Transverse colon (tissue), 4 donors: ENCODE data around the gene VMAC. TPM values are rescaled to one million over a fixed set of nuclear protein-coding genes. Genes with fewer than 3 reads are reported as not detected.
A peak's percentile ranks its signal among the peaks of the same experiment; 100 is the strongest.

ENCODE experiments used
- DNase-seq: peaks from one replicate; pipeline ENCODE4 v3.0.0-alpha.2; 2019
- H3K27ac ChIP-seq, 4 donors: fragments of 200-600 bp; sonication (generic); 2 replicates each; pipeline ENCODE4 v1.5.1; 2016 to 2018; ENCODE audit warnings: inconsistent platforms in 4 of 4
- H3K27me3 ChIP-seq: fragments of 200-600 bp; sonication (generic); 2 replicates; pipeline ENCODE4 v1.5.1; 2017; ENCODE audit warnings: inconsistent platforms
- H3K36me3 ChIP-seq, 4 donors: fragments of 200-600 bp; sonication (generic); 2 replicates each; pipeline ENCODE4 v1.5.1; 2017 to 2019; ENCODE audit warnings: inconsistent platforms in 4 of 4
- H3K4me1 ChIP-seq, 4 donors: fragments of 200-600 bp; sonication (generic); 2 replicates each; pipeline ENCODE4 v1.5.1; 2017 to 2020; ENCODE audit warnings: inconsistent platforms in 4 of 4
- H3K4me3 ChIP-seq, 4 donors: fragments of 200-600 bp; sonication (generic); 1 replicate in 1 of 4; 2 replicates in 3 of 4; pipeline versions ENCODE4 v1.5.1 to v1.6.1; 2017 to 2019; ENCODE audit warnings: inconsistent platforms in 4 of 4
- H3K9me3 ChIP-seq, 2 donors: fragments of 200-600 bp; sonication (generic); 2 replicates each; pipeline ENCODE4 v1.5.1; 2017 to 2019; ENCODE audit warnings: inconsistent platforms in 2 of 2
- CTCF ChIP-seq, 5 experiments: fragments of 200-600 bp in 3 of 5; fragments of 450-650 bp in 2 of 5; sonication (generic) in 3 of 5; IDR thresholded peaks; 1 replicate in 2 of 5; 2 replicates in 3 of 5; pipeline ENCODE4 v1.5.1; 2016 to 2017; ENCODE audit warnings: antibody characterized with exemption in 5 of 5, inconsistent platforms in 3 of 5, mild to moderate bottlenecking in 2 of 5, moderate library complexity in 1 of 5
- EP300 ChIP-seq: sonication (generic); formaldehyde crosslinking; IDR thresholded peaks from one replicate; pipeline ENCODE4 v1.6.1; 2017; ENCODE audit warnings: antibody characterized with exemption, low read depth
- POLR2A ChIP-seq: fragments of 450-650 bp; IDR thresholded peaks from one replicate; pipeline ENCODE4 v1.6.1; 2016; ENCODE audit warnings: antibody characterized with exemption, mild to moderate bottlenecking, moderate library complexity
- POLR2AphosphoS5 ChIP-seq, 3 donors: sonication (generic); formaldehyde crosslinking; IDR thresholded peaks; one replicate each; pipeline ENCODE4 v1.6.1; 2016; ENCODE audit warnings: antibody characterized with exemption in 3 of 3
- WGBS, 2 donors: methylation state at CpG; one replicate each; pipeline ENCODE4 v1.1.5; 2018; ENCODE audit warnings: low coverage in 1 of 2; 5-methylcytosine and 5-hydroxymethylcytosine counted together
- in situ Hi-C, 4 donors: fragments of 200-750 bp; cut with MboI; loops; one replicate each; pipeline versions ENCODE4 v1.15.0 to v1.15.1; 2017; ENCODE audit warnings: low sequenced_read_pairs in 3 of 4, low pct_ligation_motif_present in 1 of 4, low pct_unique_long_range_greater_than_20kb in 1 of 4
- intact Hi-C: fragments of 100-400 bp; cut with DNase I; formaldehyde crosslinking; loops from one replicate; pipeline ENCODE4 v1.15.1; 2023; ENCODE audit warnings: low total_unique reads
- total RNA-seq, 4 donors: library from RNA; depleted of rRNA; stranded (reverse); fragments of >200 nt; gene quantifications; one replicate each; pipeline ENCODE4 v1.1.0, GENCODE V29; 2016

Gene VMAC
- total RNA-seq, 4 donors from 2014 or later = 8.9 to 59.5 (median 18.4) TPM

- Histone ChIP-seq H3K4me3 (no peak overlapping the region), H3K36me3 (peaks cover 0 to 5% (median 0%) of the 10 kb centered on the region in 4 donors), H3K4me1 (peaks cover 6 to 29% (median 17%) of the 10 kb centered on the region in 4 donors), H3K9me3 (no peaks in the 10 kb centered on the region), H3K27me3 (no peaks in the 10 kb centered on the region), H3K27ac (peak overlapping the region; percentile 7 to 65 (median 61))
- TF ChIP-seq EP300 (no peak), POLR2AphosphoS5 (IDR thresholded peaks at IDR 0.05) (no peak)
- in situ Hi-C loops = no loop called here
- WGBS, 2 donors = 79% methylated on average over 20 of the region's 20 CpGs; no CpG with 5 or more reads in 1 of the 2 donors
- no peak for DNase-seq
- intact Hi-C loops = no loop called here
Observed at GRCh38 chr19:5933391-5934068, 28.9 kb downstream of the VMAC start.

- Histone ChIP-seq H3K9me3 (no peaks in the 10 kb centered on the region), H3K4me3 (no peak overlapping the region), H3K4me1 (peaks cover 6 to 30% (median 17%) of the 10 kb centered on the region in 4 donors), H3K27me3 (no peaks in the 10 kb centered on the region), H3K36me3 (peaks cover 0 to 3% (median 0%) of the 10 kb centered on the region in 4 donors), H3K27ac (peak overlapping the region; percentile 7 to 65 (median 61))
- TF ChIP-seq POLR2A (no peak), CTCF (IDR thresholded peaks at IDR 0.05) (no peak), EP300 (no peak), POLR2AphosphoS5 (IDR thresholded peaks at IDR 0.05) (no peak)
- intact Hi-C loops (no loop called here), in situ Hi-C loops (no loop called here)
- no peak for DNase-seq
- WGBS, 2 donors = 85% methylated on average over 5 of the region's 5 CpGs; no CpG with 5 or more reads in 1 of the 2 donors
Observed at GRCh38 chr19:5934069-5934401, 29.4 kb downstream of the VMAC start.

GRCh38 chr19:5934774-5935472, 30.3 kb downstream of the VMAC start:
- WGBS, 2 donors = 68 to 77% methylated on average over 9 to 16 of the region's 16 CpGs
- intact Hi-C loops (no loop called here), in situ Hi-C loops (no loop called here)
- Histone ChIP-seq H3K27ac (peak overlapping the region; percentile 59 to 71 (median 64)), H3K27me3 (no peaks in the 10 kb centered on the region), H3K9me3 (no peaks in the 10 kb centered on the region), H3K4me3 (no peak overlapping the region), H3K36me3 (peaks cover 0 to under 1% (median 0%) of the 10 kb centered on the region in 4 donors), H3K4me1 (peaks cover 6 to 30% (median 15%) of the 10 kb centered on the region in 4 donors)
- TF ChIP-seq POLR2AphosphoS5 (IDR thresholded peaks at IDR 0.05) (no peak), POLR2A (no peak), CTCF (IDR thresholded peaks at IDR 0.05) (no peak), EP300 (no peak)
- DNase-seq = no peak

- intact Hi-C loops = no loop called here
- peaks cover 0 to 8% (median 3%) of the 10 kb centered on the region in 4 donors for H3K36me3 ChIP-seq
- TF ChIP-seq POLR2A (no peak), CTCF (IDR thresholded peaks at IDR 0.05) (no peak), EP300 (no peak), POLR2AphosphoS5 (IDR thresholded peaks at IDR 0.05) (no peak)
Observed at GRCh38 chr19:5935473-5936291, 31.0 kb downstream of the VMAC start.

More at GRCh38 chr19:5935473-5936291, 31.0 kb downstream of the VMAC start:
- Histone ChIP-seq H3K4me3 (no peak overlapping the region), H3K27ac (peak overlapping the region; percentile 59 to 71 (median 64)), H3K27me3 (no peaks in the 10 kb centered on the region), H3K9me3 (no peaks in the 10 kb centered on the region), H3K4me1 (peaks cover 6 to 30% (median 14%) of the 10 kb centered on the region in 4 donors)
- in situ Hi-C loops = no loop called here
- WGBS, 2 donors = 79% methylated on average over 25 of the region's 25 CpGs; no CpG with 5 or more reads in 1 of the 2 donors
- DNase-seq = no peak
